KOPT-K1 (cell line): ENCODE measurements around the gene GPR21.

Experiments used
- H3K27ac ChIP-seq: fragments of 200-600 bp; sonication (generic); 2 replicates; pipeline ENCODE4 v1.5.1; 2016; ENCODE audit warnings: antibody characterized with exemption, mild to moderate bottlenecking, low read depth, low read length; ENCODE audit not compliant: poor library complexity, severe bottlenecking
- H3K36me3 ChIP-seq: fragments of 200-600 bp; sonication (generic); 2 replicates; pipeline ENCODE4 v1.5.1; 2017; ENCODE audit warnings: antibody characterized with exemption, mild to moderate bottlenecking, low read length, moderate library complexity; ENCODE audit not compliant: insufficient read depth
- H3K9me3 ChIP-seq: fragments of 200-600 bp; sonication (generic); 2 replicates; pipeline ENCODE4 v1.5.1; 2017; ENCODE audit warnings: antibody characterized with exemption, low read length, mild to moderate bottlenecking; ENCODE audit not compliant: insufficient read depth, poor library complexity, severe bottlenecking

Gene GPR21

DNA sequence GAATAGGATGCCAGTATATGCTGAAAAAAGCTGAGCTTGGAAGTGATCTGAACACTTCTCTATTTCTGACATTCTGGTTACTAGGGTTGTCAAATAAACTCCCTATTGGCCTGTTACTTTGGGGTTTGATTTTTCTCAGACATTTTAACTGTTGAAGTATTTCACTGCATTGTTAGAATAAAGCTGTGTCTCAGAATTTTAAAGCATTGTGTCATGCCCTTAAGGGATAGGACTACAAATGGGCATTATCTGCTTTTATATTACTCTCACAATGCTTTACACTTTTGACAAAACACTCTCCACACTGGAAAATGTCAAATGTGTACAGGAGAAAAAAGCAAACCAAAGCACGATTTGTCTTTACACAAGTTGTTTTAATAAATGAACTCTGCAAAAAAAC lies 16.8 kb upstream of the GPR21 start:
- H3K36me3 ChIP-seq, result peaks cover 79% of the 10 kb centered on the region
- no peak overlapping the region for H3K27ac ChIP-seq
- H3K9me3 ChIP-seq, result no peaks in the 10 kb centered on the region

DNA sequence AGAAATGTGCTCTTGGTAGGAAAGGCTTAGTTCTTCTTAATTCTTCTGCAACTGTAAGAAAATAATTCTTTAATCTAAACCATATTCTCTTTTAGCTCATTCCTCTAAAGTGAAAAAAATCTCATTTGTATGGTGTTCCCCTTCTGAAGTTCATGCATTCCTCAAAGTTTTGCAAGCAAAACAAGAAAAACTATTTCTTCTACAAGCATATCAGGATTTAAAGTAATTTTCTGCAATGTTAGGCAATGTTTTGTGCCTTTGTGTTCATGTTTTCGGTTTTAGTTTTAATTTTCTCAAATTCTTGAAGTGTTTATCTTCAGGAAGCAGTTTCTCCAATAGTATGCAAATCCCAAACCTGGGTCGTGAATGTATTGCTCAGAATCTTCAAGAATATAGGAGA lies 12.7 kb upstream of the GPR21 start:
- no peaks in the 10 kb centered on the region for H3K9me3 ChIP-seq
- H3K27ac ChIP-seq, result no peak overlapping the region
- H3K36me3 ChIP-seq, result peaks cover 58% of the 10 kb centered on the region

- Histone ChIP-seq H3K27ac (no peak overlapping the region), H3K36me3 (peaks cover 37% of the 10 kb centered on the region), H3K9me3 (no peaks in the 10 kb centered on the region)
These were observed 7.0 kb upstream of the GPR21 start for GRCh38 chr9:123026425-123026824.

DNA sequence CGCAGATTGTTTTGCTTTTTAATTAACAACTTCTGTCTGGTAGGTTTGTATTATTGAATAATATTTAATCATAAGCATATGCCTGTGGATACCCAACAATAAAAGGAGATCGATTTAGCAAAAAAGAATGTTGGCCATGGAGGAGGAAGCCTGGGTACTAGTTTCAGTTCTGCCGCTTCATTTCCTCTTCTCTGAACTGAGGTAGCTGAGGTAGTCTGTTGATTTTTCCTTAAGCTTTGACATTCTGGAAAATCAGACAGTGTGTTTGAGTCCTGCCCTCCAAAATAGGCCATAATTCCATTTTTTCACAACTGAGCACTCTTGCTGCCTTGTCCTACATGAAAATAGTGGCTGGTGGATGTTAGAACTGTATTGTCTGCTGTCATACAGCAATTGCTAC lies 6.0 kb upstream of the GPR21 start:
- Histone ChIP-seq H3K36me3 (peaks cover 27% of the 10 kb centered on the region), H3K27ac (no peak overlapping the region), H3K9me3 (no peaks in the 10 kb centered on the region)

GRCh38 chr9:123028136-123028535 lies 5.3 kb upstream of the GPR21 start:
- no peaks in the 10 kb centered on the region for H3K9me3 ChIP-seq
- H3K36me3 ChIP-seq, result peaks cover 21% of the 10 kb centered on the region
- no peak overlapping the region for H3K27ac ChIP-seq

- Histone ChIP-seq H3K9me3 (no peaks in the 10 kb centered on the region), H3K36me3 (peaks cover 19% of the 10 kb centered on the region), H3K27ac (no peak overlapping the region)
These were observed 4.5 kb upstream of the GPR21 start for GRCh38 chr9:123028973-123029372.

DNA sequence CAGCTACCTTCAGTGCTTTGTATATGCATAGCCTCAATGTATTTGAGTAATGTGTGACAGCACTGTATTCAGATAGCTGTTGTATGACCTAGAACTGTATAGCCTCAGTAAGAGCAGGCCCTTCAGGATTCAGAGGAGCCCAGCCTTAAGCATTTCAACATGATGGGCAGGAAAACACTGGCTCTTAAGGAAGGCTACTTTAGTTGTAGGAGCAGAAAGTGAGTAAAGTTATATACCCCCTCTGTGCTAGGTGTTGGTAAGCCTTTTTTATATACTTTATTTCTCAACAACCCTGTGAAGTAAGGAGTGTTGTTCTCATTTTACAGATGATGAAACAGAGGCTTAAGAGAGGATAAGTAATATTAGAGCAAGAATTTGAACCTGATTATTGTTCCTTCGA lies 1.5 kb upstream of the GPR21 start:
- no peak overlapping the region for H3K27ac ChIP-seq
- H3K9me3 ChIP-seq, result no peaks in the 10 kb centered on the region
- peaks cover 34% of the 10 kb centered on the region for H3K36me3 ChIP-seq

DNA sequence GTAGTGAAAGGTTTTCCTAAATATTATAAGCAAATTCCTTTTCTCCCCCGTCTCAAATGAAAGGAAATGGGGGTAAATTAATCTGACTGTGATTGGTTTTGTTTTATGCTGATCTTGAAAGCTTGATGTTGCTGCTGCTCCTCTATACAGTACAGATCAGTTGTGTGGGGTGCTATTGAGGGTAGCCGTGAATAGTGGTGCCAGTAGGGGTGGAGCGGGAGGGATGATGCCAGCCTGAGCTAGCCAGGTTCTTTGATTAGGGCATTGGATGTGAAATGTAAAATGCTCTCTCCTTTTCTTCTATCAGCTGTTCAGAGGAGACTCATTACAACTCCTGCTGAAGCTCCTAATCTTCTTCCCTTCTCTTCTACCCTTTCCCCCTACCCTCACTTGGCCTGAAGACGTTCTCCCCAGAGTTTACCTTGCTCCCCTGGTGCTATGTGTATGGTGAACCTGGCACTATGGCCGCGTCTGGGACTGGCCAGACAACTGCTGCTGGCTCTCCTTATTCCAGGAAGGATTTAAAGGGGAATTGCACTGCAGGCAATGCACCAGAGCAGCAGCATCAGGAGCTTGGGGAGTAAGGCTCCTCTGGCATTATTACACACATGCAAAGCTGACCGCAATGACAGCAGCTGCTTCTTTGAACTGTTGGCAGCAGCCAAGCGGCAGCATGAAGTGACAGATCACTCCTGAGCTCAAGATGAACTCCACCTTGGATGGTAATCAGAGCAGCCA lies 566 bp downstream of the GPR21 start:
- Histone ChIP-seq H3K9me3 (no peaks in the 10 kb centered on the region), H3K36me3 (peaks cover 25% of the 10 kb centered on the region), H3K27ac (no peak overlapping the region)

- H3K27ac ChIP-seq, result no peak overlapping the region
- peaks cover 21% of the 10 kb centered on the region for H3K36me3 ChIP-seq
- H3K9me3 ChIP-seq, result no peaks in the 10 kb centered on the region
These were observed 1.5 kb downstream of the GPR21 start for GRCh38 chr9:123034881-123035510.

- H3K9me3 ChIP-seq, result no peaks in the 10 kb centered on the region
- H3K27ac ChIP-seq, result no peak overlapping the region
- peaks cover 23% of the 10 kb centered on the region for H3K36me3 ChIP-seq
These were observed 2.3 kb downstream of the GPR21 start for GRCh38 chr9:123035791-123036190.

DNA sequence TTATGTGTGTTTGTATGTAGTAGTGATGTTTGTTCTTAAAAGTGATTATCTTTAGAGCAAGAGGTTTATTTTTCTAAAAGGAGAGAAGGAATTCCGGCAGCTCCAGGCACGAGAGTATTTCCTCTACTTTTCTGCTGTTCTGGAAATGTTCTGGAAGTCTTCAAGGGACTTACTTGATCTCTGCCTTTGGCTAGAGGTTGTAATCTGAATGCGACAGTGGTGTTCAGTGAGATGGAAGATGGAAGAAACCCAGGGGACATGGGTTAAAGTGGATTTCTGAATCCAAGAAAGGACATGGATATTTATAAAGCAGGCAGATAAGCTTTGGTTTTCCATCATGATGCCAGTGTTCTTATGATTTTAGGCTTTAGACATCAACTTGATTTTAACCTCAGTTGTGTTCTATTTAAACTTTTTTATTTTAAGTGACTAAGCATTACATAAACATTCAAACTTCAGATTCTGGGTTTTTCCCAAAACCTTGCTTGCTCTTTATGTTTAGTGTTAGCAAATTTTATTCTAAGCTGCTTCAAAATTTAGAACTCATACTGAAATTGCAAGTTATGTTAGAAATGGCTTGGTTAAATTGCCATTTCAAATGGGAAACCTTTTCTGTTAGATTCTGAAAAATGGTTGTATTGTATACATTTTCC lies 3.6 kb downstream of the GPR21 start:
- Histone ChIP-seq H3K9me3 (no peaks in the 10 kb centered on the region), H3K27ac (no peak overlapping the region), H3K36me3 (peaks cover 31% of the 10 kb centered on the region)

DNA sequence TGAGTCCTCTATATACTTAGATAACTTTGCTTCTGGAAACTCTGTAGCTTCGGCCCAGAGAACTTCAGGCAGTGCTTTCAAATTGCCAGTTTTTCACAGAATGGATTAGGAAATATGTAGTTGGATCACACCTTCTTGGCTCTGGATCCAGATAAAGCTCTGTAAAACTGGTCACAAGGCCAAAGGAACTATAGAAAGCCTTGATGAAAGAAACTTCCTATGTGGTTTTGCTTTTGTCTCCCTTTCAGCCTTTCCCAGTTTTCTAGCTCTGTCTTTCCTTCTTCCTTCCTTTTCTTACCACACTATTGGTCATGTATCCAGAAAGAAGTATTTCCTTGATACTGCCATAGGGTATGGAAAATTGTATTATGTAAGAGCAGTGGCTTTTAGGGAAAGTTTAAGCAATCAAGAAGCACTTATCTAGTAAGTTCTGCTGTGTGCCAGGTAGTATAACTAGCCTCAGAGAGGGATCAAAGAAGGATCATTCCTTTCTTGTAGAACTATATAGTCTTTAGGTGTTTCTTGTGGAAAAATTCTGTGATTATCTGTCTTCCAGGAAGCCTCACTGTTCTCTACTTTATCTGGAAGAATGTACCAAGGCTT lies 6.3 kb downstream of the GPR21 start:
- Histone ChIP-seq H3K36me3 (peaks cover 35% of the 10 kb centered on the region), H3K27ac (no peak overlapping the region), H3K9me3 (no peaks in the 10 kb centered on the region)

DNA sequence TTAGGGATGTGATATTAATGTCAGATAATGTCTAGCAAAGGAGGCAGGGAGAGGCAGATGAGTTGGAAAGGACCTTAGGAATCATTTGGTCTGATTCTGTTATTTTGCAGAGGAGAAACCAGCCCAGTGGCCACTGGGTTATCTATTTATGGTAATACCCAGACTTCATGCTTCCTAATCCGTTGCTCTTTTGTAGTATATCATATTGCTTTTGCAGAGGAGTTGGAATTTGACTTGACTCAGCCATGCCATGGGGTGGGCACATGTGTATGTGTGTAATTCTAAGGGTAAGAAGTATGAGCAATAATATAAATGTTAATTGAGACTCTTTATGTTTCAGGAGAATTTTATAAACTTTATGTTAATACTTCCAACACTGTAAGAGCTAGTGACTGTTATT lies 7.3 kb downstream of the GPR21 start:
- Histone ChIP-seq H3K9me3 (no peaks in the 10 kb centered on the region), H3K36me3 (peaks cover 26% of the 10 kb centered on the region)

GRCh38 chr9:123041489-123041888 lies 8.0 kb downstream of the GPR21 start:
- no peaks in the 10 kb centered on the region for H3K9me3 ChIP-seq
- H3K36me3 ChIP-seq, result peaks cover 26% of the 10 kb centered on the region
- H3K27ac ChIP-seq, result no peak overlapping the region

More for the DNA sequence above, 7.3 kb downstream of the GPR21 start:
- H3K27ac ChIP-seq, result no peak overlapping the region
